Measurements from ENCODE around the gene NELL1.

DNA sequence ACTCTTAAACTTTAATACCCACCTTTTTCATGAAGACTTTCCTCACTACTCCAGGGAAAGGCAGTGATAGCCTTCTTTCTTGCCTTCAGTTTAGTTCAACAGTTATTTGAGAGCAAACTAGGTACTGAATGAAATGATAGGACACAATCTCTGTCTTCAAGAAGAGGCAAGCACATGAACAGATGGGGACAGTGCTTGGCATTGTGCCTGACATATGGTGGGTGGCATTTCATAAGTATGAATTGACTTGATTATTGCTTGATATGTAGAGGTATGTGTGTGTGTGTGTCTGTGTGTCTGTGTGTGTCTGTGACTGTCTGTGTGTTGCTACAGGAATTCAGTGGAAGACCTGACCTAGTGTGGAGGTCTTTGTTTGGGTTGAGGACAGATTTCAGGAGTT lies 504.1 kb downstream of the NELL1 start:
- TF ChIP-seq, protein P1, sequence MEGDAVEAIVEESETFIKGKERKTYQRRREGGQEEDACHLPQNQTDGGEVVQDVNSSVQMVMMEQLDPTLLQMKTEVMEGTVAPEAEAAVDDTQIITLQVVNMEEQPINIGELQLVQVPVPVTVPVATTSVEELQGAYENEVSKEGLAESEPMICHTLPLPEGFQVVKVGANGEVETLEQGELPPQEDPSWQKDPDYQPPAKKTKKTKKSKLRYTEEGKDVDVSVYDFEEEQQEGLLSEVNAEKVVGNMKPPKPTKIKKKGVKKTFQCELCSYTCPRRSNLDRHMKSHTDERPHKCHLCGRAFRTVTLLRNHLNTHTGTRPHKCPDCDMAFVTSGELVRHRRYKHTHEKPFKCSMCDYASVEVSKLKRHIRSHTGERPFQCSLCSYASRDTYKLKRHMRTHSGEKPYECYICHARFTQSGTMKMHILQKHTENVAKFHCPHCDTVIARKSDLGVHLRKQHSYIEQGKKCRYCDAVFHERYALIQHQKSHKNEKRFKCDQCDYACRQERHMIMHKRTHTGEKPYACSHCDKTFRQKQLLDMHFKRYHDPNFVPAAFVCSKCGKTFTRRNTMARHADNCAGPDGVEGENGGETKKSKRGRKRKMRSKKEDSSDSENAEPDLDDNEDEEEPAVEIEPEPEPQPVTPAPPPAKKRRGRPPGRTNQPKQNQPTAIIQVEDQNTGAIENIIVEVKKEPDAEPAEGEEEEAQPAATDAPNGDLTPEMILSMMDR (IDR thresholded peaks at IDR 0.05 in 8 of 11, conservative IDR thresholded peaks at IDR 0.05 in 3 of 11): no peak
- no peak for TF ChIP-seq POLR2AphosphoS5 (IDR thresholded peaks at IDR 0.05)

Data from spleen (tissue), 7 donors.